ENCODE data around the gene ATG4C.

Gene ATG4C

DNA sequence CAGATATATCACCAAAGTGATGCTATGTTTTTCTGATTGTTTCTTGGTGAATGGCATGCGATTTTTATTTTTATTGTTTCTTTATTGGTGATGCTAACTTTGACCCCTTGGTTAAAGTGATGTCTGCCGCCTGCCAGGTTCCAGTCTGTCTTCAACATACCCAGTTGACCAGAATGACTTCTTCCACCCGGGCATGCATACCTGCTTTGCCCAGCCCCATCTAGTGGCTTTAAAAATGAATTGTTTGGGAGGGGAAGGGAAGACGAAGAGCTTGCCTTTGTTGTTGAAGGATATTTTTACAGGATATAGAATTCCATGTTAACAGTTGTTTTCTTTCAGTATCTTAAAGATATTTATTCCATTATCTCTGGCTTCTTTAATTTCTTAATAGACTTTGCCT lies 65.1 kb downstream of the ATG4C start:
- in situ Hi-C loops (cut with HindIII; ENCODE audit: low sequenced_read_pairs), result no loop called here
- H3K4me3 ChIP-seq (ENCODE audit: low read depth, low read length), result no peak overlapping the region
- TF ChIP-seq, protein P1, sequence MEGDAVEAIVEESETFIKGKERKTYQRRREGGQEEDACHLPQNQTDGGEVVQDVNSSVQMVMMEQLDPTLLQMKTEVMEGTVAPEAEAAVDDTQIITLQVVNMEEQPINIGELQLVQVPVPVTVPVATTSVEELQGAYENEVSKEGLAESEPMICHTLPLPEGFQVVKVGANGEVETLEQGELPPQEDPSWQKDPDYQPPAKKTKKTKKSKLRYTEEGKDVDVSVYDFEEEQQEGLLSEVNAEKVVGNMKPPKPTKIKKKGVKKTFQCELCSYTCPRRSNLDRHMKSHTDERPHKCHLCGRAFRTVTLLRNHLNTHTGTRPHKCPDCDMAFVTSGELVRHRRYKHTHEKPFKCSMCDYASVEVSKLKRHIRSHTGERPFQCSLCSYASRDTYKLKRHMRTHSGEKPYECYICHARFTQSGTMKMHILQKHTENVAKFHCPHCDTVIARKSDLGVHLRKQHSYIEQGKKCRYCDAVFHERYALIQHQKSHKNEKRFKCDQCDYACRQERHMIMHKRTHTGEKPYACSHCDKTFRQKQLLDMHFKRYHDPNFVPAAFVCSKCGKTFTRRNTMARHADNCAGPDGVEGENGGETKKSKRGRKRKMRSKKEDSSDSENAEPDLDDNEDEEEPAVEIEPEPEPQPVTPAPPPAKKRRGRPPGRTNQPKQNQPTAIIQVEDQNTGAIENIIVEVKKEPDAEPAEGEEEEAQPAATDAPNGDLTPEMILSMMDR (IDR thresholded peaks at IDR 0.05; ENCODE audit: low read depth, low read length, missing control alignments), result peak; percentile 23
- no peak for DNase-seq (ENCODE audit: low read depth)

DNA sequence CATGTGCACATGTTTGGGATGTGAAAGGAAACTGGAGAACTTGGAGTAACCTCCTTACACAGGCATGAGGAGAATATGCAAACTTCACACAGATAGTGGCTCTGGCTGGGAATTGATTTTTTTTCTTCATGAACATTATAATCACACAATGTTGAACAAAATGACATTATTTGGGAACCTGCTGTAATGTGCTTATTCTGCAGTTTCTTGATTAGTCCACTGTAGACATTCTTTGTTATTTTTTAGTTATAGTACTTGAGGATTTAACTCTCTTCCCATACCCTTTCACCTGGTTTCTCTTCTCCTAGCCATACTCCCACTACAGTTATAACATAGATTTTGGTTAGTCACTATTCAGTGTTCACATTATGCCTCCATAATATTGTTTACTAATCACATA lies 68.3 kb downstream of the ATG4C start:
- in situ Hi-C loops (cut with HindIII; ENCODE audit: low sequenced_read_pairs), result no loop called here
- DNase-seq (ENCODE audit: low read depth), result no peak
- TF ChIP-seq, protein P1 (IDR thresholded peaks at IDR 0.05; ENCODE audit: low read depth, low read length, missing control alignments), result no peak
- H3K4me3 ChIP-seq (ENCODE audit: low read depth, low read length), result no peak overlapping the region

DNA sequence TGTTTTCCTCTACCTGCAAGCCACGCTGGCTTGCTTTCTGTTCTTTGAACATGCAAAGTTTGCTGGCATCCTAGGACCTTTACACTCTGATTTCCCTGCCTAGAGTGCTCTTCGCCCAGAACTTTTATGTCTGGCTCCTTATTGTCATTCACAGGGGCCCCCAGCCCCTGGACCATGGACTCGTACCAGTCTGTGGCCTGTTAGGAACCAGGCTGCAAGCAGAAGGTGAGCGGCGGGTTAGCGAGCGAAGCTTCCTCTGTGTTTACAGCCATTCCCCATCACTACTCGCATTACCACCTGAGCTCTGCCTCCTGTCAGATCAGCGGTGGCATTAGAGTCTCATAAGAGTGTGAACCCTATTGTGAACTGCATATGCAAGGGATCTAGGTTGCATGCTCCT lies 73.0 kb downstream of the ATG4C start:
- TF ChIP-seq, protein P1 (IDR thresholded peaks at IDR 0.05; ENCODE audit: low read depth, low read length, missing control alignments), result no peak
- DNase-seq (ENCODE audit: low read depth), result no peak
- no peak overlapping the region for H3K4me3 ChIP-seq (ENCODE audit: low read depth, low read length)
- in situ Hi-C loops (cut with HindIII; ENCODE audit: low sequenced_read_pairs), result no loop called here

DNA sequence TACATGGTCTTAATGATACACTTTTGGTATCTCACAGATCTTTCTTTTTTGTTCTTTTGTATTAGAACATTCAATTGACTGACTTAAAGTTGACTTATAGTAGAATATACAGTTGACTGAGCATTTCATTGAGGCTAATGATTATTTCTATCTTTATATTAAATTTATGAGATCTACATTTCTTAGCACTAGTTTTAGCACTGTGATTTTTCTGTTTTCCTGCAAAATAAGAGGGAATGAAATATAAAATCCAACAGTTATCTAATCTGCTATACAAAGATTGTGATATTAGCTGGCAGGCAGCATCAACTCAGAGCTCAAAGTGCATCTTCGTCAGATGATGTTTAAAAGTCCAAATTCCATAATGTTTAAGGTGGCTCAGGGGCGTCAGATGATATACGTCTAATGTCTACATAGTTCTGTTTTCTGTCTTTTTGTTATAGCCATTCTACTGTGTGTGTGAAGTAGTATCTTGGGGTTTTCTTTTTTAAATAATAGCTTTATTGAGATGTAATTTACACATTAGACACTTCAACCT lies 85.4 kb downstream of the ATG4C start:
- in situ Hi-C loops (cut with HindIII; ENCODE audit: low sequenced_read_pairs), result no loop called here

DNA sequence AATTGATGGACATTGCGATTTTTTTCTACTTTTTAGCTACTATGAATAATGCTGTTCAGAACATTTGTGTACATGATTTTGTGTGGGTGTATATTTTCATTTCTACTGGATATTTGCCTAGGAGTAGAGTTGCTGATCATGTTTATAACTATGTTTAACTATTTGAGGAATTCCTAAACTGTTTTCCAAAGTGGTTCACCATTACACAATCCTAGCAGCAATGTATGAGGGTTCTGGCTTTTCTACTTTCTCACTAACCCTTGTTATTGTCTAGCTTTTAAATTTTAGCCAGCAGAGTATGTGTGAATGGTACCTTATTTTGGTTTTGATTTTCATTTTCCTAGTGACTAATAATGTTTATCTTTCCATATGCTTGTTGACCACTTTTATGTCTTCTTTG lies 86.2 kb downstream of the ATG4C start:
- TF ChIP-seq, protein P1 (IDR thresholded peaks at IDR 0.05; ENCODE audit: low read depth, low read length, missing control alignments), result no peak
- DNase-seq (ENCODE audit: low read depth), result no peak
- in situ Hi-C loops (cut with HindIII; ENCODE audit: low sequenced_read_pairs), result no loop called here
- H3K4me3 ChIP-seq (ENCODE audit: low read depth, low read length), result no peak overlapping the region

More for the DNA sequence above, 85.4 kb downstream of the ATG4C start:
- no peak overlapping the region for H3K4me3 ChIP-seq (ENCODE audit: low read depth, low read length)
- TF ChIP-seq, protein P1 (IDR thresholded peaks at IDR 0.05; ENCODE audit: low read depth, low read length, missing control alignments), result no peak
- DNase-seq (ENCODE audit: low read depth), result no peak

DNA sequence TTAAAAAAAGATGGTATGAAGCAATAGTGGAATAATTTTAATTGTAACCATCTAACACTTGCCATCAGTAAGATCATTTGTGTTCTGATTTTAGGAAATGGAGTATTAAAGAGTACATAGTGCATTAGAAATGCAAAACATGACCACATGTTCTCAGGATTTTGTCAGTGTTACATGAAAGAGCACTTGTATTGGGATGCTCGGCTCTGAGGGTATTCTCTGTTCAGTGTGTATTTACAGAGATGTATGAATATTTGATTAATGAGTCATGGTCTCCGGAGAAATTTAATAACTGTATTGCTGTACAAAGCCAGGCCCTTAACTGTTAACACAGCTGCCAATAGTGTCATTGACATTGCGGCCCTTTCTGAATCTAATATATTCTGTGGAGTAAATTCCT lies 91.7 kb downstream of the ATG4C start:
- TF ChIP-seq, protein P1 (IDR thresholded peaks at IDR 0.05; ENCODE audit: low read depth, low read length, missing control alignments), result no peak
- in situ Hi-C loops (cut with HindIII; ENCODE audit: low sequenced_read_pairs), result no loop called here
- DNase-seq (ENCODE audit: low read depth), result no peak
- no peak overlapping the region for H3K4me3 ChIP-seq (ENCODE audit: low read depth, low read length)

DNA sequence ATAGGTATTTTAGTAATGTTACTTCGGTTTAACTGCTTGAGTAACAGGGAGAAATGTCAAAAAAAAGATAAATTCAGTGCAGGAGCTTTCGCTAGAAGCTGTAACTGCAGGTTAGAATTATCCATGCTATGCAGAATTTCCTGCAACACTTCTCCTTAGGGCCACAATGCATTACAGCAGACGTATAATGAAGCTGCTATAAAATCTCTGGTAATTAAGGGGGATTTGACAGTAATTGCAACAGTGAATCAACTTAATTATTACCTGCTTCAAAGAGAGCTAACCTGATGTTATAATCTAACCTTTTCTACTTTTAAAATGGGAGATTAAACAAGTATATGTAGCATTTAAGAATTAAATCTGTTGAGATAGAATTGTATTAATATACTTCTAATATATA lies 92.6 kb downstream of the ATG4C start:
- H3K4me3 ChIP-seq (ENCODE audit: low read depth, low read length), result no peak overlapping the region
- in situ Hi-C loops (cut with HindIII; ENCODE audit: low sequenced_read_pairs), result no loop called here
- no peak for DNase-seq (ENCODE audit: low read depth)
- TF ChIP-seq, protein P1 (IDR thresholded peaks at IDR 0.05; ENCODE audit: low read depth, low read length, missing control alignments), result no peak
